ENCODE results near the gene TRAF7. TPM values are rescaled to one million over a fixed set of nuclear protein-coding genes. Genes with fewer than 3 reads are reported as not detected.

The TRAF7 gene
- total RNA-seq, 6 experiments from 2014 or later, result 40.9 to 56.2 (median 46.2) TPM

DNA sequence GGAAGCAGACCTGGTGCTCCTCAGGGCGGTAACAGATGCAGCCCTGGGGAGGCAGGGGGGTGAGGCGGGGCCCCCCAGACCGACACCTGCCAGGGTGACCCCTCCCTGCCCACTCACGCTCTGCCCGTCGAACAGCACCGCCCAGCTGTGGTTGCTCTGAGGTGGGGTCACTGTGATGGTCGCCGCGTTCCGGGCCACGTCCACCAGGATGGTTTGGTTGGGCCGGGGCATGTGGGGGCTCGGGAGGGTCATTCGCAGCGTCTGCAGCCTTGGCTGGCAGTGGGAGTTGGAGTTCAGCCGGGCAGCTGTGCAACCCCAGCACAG is 54.4 kb downstream of the TRAF7 start:
- no peak for ATAC-seq

DNA sequence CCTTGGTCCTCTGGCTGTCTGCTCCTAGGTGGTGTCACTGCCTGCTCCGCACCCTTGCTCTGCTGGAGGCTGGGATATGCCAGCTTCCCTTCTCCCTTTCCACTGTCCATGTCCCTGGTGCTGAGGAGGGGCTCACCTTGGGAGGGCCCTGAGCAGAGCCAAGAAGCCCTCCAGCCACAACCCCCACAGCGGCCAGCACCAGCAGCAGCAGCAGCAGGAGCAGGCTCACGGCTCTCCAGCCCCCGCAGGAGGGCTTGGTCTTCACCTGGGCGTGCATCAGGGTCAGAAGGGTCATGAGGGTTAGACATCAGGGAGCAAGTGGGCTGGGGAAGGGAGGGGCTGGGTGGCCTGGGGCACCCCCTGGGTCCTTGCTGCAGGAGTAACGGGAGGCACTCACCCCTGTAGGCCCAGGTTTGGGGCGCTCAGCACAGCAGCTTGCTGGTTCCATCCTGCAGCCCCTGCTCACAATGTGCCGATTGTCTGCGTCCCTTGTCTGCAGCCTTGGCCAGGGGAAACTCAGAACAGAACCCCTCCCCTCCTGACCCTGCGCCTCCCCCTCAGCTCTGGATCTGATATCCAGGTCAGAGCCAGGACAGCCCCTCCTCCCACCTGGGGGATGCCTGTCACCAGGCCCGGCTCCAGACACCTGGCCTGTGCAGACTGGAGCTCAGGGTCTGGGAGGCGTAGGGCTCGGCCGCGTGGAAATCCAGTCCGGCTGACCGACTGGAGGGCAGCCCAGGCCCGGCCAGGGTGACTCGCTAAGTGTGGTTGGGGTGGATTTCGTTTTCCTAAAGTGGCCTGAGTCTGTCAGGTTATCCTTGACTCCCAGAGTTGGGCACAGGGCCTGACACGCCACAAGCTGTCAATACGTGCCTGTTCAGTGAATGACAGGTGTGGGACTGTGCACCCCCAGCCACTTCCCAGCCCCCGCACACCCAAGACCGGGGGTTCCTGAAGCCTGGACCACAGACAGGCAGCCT is 55.1 kb downstream of the TRAF7 start, which contains the start of gene BRICD5:
Gene BRICD5, minus strand, starts transcription at position 478 of the 980 bp plus-strand sequence. Its CDS starts 30 bp downstream, at position 448.
- 57% methylated on average over 1 of the region's 24 CpGs for WGBS (ENCODE audit: insufficient coverage, low coverage, low lambda C conversion rate, missing lambda C conversion rate)
- Histone ChIP-seq H3K9me3 (no peaks in the 10 kb centered on the region), H3K4me3 (no peak within 1 kb of the TSS), H3K27me3 (no peaks in the 10 kb centered on the region), H3K36me3 (peaks cover 0 to 19% (median 7%) of the 10 kb centered on the region in 4 donors), H3K27ac (no peak within 1 kb of the TSS), H3K4me1 (peaks cover 0 to 27% (median 15%) of the 10 kb centered on the region in 4 donors)
- ATAC-seq, result no peak
- no peak for TF ChIP-seq POLR2A (IDR thresholded peaks at IDR 0.05)
- TF ChIP-seq, protein P1, sequence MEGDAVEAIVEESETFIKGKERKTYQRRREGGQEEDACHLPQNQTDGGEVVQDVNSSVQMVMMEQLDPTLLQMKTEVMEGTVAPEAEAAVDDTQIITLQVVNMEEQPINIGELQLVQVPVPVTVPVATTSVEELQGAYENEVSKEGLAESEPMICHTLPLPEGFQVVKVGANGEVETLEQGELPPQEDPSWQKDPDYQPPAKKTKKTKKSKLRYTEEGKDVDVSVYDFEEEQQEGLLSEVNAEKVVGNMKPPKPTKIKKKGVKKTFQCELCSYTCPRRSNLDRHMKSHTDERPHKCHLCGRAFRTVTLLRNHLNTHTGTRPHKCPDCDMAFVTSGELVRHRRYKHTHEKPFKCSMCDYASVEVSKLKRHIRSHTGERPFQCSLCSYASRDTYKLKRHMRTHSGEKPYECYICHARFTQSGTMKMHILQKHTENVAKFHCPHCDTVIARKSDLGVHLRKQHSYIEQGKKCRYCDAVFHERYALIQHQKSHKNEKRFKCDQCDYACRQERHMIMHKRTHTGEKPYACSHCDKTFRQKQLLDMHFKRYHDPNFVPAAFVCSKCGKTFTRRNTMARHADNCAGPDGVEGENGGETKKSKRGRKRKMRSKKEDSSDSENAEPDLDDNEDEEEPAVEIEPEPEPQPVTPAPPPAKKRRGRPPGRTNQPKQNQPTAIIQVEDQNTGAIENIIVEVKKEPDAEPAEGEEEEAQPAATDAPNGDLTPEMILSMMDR (IDR thresholded peaks at IDR 0.05), result no peak
- DNase-seq, result no peak
- intact Hi-C loops (cut with DNase I), result no loop called here

More for the DNA sequence above, 54.4 kb downstream of the TRAF7 start:
- H3K27ac ChIP-seq, result no peak overlapping the region
- H3K36me3 ChIP-seq, result peaks cover 0 to 19% (median 7%) of the 10 kb centered on the region in 4 donors
- TF ChIP-seq, protein P1 (IDR thresholded peaks at IDR 0.05), result no peak
- no peak for TF ChIP-seq POLR2A (IDR thresholded peaks at IDR 0.05)
- H3K4me3 ChIP-seq, result no peak overlapping the region
- DNase-seq, result peak in 1 of 3 donors; percentile 53
- WGBS (ENCODE audit: insufficient coverage, low coverage, low lambda C conversion rate, missing lambda C conversion rate), result 90% methylated on average over 4 of the region's 17 CpGs
- H3K27me3 ChIP-seq, result no peaks in the 10 kb centered on the region
- intact Hi-C loops (cut with DNase I), result no loop called here
- H3K4me1 ChIP-seq, result peaks cover 0 to 28% (median 15%) of the 10 kb centered on the region in 4 donors
- H3K9me3 ChIP-seq, result no peaks in the 10 kb centered on the region

DNA sequence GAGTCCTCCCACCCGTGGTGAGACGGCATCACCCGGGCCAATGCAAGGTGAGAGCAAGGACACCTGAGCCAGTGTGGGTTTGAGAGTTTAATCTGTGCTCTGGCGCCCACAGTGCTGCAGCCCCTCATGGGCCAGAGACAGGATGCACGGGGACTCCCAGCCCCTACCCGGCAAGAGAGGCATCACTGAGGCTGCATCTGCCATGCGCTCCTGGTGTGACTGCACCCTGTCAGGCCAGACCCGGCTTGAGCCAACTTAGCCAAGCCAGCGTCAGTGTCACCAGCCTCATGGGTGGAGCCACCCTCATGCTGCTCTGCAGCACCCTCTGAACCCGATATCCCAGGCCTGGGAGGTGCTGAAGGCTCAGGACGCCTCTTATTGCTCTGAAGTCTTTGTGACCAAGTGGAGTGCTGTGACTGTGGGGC is 56.4 kb downstream of the TRAF7 start:
- Histone ChIP-seq H3K36me3 (peaks cover 0 to 19% (median 7%) of the 10 kb centered on the region in 4 donors), H3K4me3 (no peak overlapping the region), H3K9me3 (no peaks in the 10 kb centered on the region), H3K27ac (no peak overlapping the region), H3K27me3 (no peaks in the 10 kb centered on the region), H3K4me1 (peaks cover 0 to 19% (median 9%) of the 10 kb centered on the region in 4 donors)
- no CpG with 5 or more reads among the region's 11 CpGs for WGBS (ENCODE audit: insufficient coverage, low coverage, low lambda C conversion rate, missing lambda C conversion rate)
- ATAC-seq, result no peak
- intact Hi-C loops (cut with DNase I), result no loop called here
- DNase-seq, result peak in 1 of 3 donors; percentile 49
- TF ChIP-seq, protein P1 (IDR thresholded peaks at IDR 0.05), result no peak
- TF ChIP-seq POLR2A (IDR thresholded peaks at IDR 0.05), result no peak

DNA sequence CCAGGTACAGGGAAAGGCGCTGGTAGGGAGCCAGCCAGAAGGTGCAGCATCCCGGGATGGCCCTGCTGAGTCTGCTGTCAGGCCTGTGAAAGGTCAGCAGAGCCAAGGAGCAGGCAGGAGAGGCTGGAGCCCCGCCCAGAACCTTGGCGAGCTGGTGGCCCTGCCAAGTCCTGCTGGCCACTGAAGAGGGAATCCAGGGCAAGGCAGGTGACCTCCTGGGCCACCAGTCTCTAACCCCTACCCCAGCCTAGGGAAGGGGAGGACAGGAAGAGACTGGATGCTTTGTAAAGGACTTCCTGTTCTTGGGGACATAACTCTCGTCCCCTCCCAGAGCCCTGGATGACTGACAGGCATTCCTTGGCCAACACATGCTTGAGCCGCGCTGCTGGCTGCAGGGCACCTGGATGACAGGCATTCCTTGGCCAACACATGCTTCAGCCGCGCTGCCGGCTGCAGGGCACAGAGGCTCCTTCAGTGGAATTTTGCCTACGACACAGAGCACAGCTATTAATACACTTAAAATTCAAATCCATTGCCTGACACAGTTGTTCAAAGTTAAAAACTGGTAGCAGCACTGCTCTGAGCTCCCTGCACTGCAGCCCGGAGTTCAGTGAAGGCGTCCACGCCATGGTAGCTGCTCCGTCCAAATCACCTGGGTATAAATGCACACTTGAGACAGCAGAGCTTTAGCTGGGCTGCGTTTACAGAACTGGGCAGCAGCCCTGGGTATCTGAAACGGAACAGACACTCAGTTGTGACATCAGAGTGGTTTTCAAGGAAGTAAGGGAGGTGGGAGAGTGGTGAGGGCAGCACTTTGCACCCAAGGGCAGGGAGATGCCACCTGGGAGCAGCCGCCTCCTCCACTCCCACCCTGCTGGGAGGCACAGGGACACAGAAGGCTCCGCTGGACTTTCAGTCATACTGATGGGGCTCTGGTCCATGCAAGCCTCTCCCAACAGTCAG is 57.1 kb downstream of the TRAF7 start:
- Histone ChIP-seq H3K9me3 (no peaks in the 10 kb centered on the region), H3K4me1 (peaks cover 0 to 19% (median 9%) of the 10 kb centered on the region in 4 donors), H3K27me3 (no peaks in the 10 kb centered on the region), H3K4me3 (peak overlapping the region in 1 of 3 donors; percentile 60), H3K27ac (no peak overlapping the region), H3K36me3 (peaks cover 0 to 17% (median 7%) of the 10 kb centered on the region in 4 donors)
- TF ChIP-seq POLR2A (IDR thresholded peaks at IDR 0.05), result no peak
- TF ChIP-seq, protein P1 (IDR thresholded peaks at IDR 0.05), result no peak
- DNase-seq (no peak), ATAC-seq (no peak)
- intact Hi-C loops (cut with DNase I), result no loop called here
- 56% methylated on average over 4 of the region's 19 CpGs for WGBS (ENCODE audit: insufficient coverage, low coverage, low lambda C conversion rate, missing lambda C conversion rate)
